ENCODE data around the gene MUSTN1. TPM values are rescaled to one million over a fixed set of nuclear protein-coding genes. Genes with fewer than 3 reads are reported as not detected.

The MUSTN1 gene
- total and polyA plus RNA-seq, 3 donors from 2014 or later: 3.5 to 21.7 (median 3.6) TPM

DNA sequence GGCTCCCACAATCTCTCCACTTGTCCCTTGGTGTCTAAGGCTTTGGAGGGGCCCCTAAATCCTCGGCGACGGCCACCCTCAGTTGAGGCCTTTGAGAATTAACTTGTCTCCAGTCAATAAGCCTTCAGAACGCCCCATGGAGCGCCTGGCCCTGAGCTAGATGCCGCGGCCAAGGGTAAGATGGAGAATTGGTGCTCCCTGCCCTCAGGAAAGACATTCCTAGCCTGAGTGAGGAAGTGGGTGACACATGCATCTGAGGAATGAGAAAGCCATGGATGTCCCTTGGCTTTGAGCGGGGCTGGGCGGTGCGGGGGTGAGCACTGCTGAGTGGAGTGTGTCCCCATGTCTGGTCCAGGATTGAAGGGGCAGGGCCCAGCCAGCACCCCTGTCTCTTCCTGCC lies 17.6 kb downstream of the MUSTN1 start:
- no peaks in the 10 kb centered on the region for H3K4me1 ChIP-seq
- no peak for DNase-seq
- no peaks in the 10 kb centered on the region for H3K9me3 ChIP-seq
- intact Hi-C loops (cut with DNase I; ENCODE audit: low total_unique reads): no loop called here
- H3K27me3 ChIP-seq: no peaks in the 10 kb centered on the region
- H3K27ac ChIP-seq: no peak overlapping the region
- 97 to 98% methylated on average over 9 to 10 of the region's 10 CpGs for WGBS, 2 donors
- no peaks in the 10 kb centered on the region for H3K36me3 ChIP-seq (ENCODE audit: low read depth, missing control alignments)
- TF ChIP-seq, protein P1, sequence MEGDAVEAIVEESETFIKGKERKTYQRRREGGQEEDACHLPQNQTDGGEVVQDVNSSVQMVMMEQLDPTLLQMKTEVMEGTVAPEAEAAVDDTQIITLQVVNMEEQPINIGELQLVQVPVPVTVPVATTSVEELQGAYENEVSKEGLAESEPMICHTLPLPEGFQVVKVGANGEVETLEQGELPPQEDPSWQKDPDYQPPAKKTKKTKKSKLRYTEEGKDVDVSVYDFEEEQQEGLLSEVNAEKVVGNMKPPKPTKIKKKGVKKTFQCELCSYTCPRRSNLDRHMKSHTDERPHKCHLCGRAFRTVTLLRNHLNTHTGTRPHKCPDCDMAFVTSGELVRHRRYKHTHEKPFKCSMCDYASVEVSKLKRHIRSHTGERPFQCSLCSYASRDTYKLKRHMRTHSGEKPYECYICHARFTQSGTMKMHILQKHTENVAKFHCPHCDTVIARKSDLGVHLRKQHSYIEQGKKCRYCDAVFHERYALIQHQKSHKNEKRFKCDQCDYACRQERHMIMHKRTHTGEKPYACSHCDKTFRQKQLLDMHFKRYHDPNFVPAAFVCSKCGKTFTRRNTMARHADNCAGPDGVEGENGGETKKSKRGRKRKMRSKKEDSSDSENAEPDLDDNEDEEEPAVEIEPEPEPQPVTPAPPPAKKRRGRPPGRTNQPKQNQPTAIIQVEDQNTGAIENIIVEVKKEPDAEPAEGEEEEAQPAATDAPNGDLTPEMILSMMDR (IDR thresholded peaks at IDR 0.05): no peak
- TF ChIP-seq POLR2A (IDR thresholded peaks at IDR 0.05): no peak
- H3K4me3 ChIP-seq: no peak overlapping the region

DNA sequence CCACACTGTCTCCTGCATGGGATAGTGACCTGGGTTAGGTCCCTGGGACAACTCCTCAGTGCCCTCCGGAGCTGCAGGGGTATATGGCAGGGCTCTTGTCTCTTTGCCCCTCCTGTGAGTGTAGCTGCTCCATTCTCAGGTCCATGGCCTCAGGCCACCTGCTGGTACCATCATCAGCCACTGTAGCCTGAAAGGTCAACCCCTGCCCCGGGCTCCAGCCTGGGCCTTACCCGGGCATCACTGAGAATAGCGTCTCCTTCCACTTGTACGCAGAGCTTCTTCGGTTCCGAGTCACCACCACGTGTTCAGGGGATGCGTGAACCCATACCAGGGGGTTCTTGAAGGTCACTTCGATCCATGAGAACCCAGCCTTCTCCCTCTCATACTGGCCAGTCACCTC lies 18.2 kb downstream of the MUSTN1 start:
- TF ChIP-seq, protein P1 (IDR thresholded peaks at IDR 0.05): no peak
- TF ChIP-seq POLR2A (IDR thresholded peaks at IDR 0.05): no peak
- Histone ChIP-seq H3K27ac (no peak overlapping the region), H3K4me1 (no peaks in the 10 kb centered on the region), H3K36me3 (ENCODE audit: low read depth, missing control alignments) (no peaks in the 10 kb centered on the region), H3K4me3 (no peak overlapping the region), H3K27me3 (no peaks in the 10 kb centered on the region), H3K9me3 (no peaks in the 10 kb centered on the region)
- no peak for DNase-seq
- intact Hi-C loops (cut with DNase I; ENCODE audit: low total_unique reads): no loop called here
- WGBS, 2 donors: 94 to 97% methylated on average over 9 to 10 of the region's 10 CpGs

DNA sequence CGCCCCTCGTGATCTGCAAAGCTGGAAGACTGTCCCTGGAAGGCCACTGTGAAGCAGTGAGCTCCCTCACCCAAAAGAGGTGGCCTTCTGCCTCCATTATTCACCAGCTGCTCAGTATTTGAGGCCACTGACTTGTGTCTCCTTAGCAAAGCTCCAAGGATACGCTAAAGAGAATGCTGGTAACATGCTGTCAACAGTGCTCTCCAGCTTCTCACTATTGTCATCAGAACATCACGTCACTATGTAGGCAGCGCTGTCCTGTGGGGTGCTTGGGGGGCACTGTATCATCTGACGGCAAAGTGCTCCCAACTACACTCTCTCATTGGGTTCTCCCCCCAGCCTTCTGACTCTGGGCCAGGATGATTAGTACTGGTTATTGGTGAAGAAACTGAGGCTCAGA lies 18.6 kb downstream of the MUSTN1 start:
- H3K27ac ChIP-seq: no peak overlapping the region
- H3K36me3 ChIP-seq (ENCODE audit: low read depth, missing control alignments): no peaks in the 10 kb centered on the region
- no peak for DNase-seq
- 93 to 97% methylated on average over 5 to 6 of the region's 6 CpGs for WGBS, 2 donors
- no peaks in the 10 kb centered on the region for H3K9me3 ChIP-seq
- no peak for TF ChIP-seq POLR2A (IDR thresholded peaks at IDR 0.05)
- TF ChIP-seq, protein P1 (IDR thresholded peaks at IDR 0.05): no peak
- no peak overlapping the region for H3K4me3 ChIP-seq
- H3K4me1 ChIP-seq: no peaks in the 10 kb centered on the region
- H3K27me3 ChIP-seq: no peaks in the 10 kb centered on the region
- intact Hi-C loops (cut with DNase I; ENCODE audit: low total_unique reads): no loop called here

DNA sequence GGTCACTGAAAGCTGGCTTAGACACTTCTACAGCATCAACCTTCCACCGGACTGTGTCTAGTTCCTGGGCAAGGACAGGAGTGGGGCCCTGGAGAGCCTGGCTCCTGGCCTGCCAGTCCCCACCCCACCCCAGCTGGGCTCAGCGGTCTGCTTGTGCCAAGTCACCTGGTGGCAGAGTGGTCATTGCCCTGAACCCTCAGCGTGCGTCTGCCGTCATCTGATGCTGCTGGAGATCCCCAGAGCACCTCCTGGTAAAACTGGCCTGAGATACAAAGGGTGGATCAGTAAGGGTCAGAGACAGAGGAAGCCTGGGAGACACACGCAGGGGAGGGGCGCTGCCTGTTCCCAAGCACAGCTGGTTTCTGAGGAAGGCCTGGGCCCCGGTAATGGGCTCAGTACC lies 21.0 kb downstream of the MUSTN1 start:
- no peaks in the 10 kb centered on the region for H3K36me3 ChIP-seq (ENCODE audit: low read depth, missing control alignments)
- no peaks in the 10 kb centered on the region for H3K9me3 ChIP-seq
- no peak for DNase-seq
- no peak overlapping the region for H3K4me3 ChIP-seq
- 76 to 92% methylated on average over 2 to 8 of the region's 8 CpGs for WGBS, 2 donors
- no peak overlapping the region for H3K27ac ChIP-seq
- TF ChIP-seq POLR2A (IDR thresholded peaks at IDR 0.05): no peak
- TF ChIP-seq, protein P1 (IDR thresholded peaks at IDR 0.05): no peak
- no peaks in the 10 kb centered on the region for H3K4me1 ChIP-seq
- intact Hi-C loops (cut with DNase I; ENCODE audit: low total_unique reads): no loop called here
- no peaks in the 10 kb centered on the region for H3K27me3 ChIP-seq

DNA sequence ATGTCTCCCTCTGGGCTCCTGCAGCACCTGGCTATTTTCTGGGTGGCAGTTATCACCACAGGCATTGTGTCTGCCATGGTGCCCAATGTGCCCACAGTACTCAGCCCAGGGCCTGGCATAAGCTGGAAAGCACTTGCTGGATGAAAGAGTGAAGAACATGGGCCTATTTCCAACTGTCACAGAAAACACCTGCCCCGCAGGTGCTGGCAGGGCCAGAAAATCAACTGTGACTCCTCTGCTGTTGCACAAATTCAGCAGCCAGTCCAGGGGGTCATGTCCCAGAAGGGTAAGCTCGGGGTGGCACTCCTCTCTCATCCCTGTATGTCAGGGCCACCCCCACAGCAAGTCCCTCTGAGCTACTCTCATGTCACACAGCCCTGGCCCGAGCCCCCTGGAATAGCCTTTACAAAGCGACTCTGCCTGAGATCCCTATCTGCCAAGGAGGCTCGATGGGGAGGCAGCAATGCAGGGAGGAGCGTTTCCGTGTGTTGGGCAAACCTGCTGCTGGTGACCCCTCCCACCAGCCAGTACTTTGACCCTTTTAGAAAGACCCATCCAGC lies 23.3 kb downstream of the MUSTN1 start:
- no peaks in the 10 kb centered on the region for H3K36me3 ChIP-seq (ENCODE audit: low read depth, missing control alignments)
- TF ChIP-seq, protein P1 (IDR thresholded peaks at IDR 0.05): no peak
- TF ChIP-seq POLR2A (IDR thresholded peaks at IDR 0.05): no peak
- no peaks in the 10 kb centered on the region for H3K9me3 ChIP-seq
- no peak for DNase-seq
- intact Hi-C loops (cut with DNase I; ENCODE audit: low total_unique reads): no loop called here
- no peaks in the 10 kb centered on the region for H3K4me1 ChIP-seq
- no peaks in the 10 kb centered on the region for H3K27me3 ChIP-seq
- WGBS, 2 donors: 87 to 88% methylated on average over 4 to 7 of the region's 7 CpGs
- H3K27ac ChIP-seq: no peak overlapping the region
- H3K4me3 ChIP-seq: no peak overlapping the region

Measured in testis (tissue), 3 donors.